Body of pancreas (tissue), 4 donors: Measurements from ENCODE around the gene PCBD2.

ENCODE experiments used
- POLR2A ChIP-seq, 3 donors: fragments of 450-650 bp; IDR thresholded peaks; one replicate each; pipeline ENCODE4 v1.6.1; 2016; ENCODE audit warnings: antibody characterized with exemption in 3 of 3, mild to moderate bottlenecking in 2 of 3
- TF ChIP-seq, protein P1 (sequence below), 7 experiments: fragments of 450-650 bp in 4 of 7; fragments of 200-600 bp in 3 of 7; sonication (generic) in 3 of 7; IDR thresholded peaks; one replicate each; pipeline ENCODE4 v1.5.1; 2016 to 2019; ENCODE audit warnings: antibody characterized with exemption in 7 of 7

GRCh38 chr5:135010502-135011354 lies 105.8 kb downstream of the PCBD2 start:
- TF ChIP-seq, protein P1, sequence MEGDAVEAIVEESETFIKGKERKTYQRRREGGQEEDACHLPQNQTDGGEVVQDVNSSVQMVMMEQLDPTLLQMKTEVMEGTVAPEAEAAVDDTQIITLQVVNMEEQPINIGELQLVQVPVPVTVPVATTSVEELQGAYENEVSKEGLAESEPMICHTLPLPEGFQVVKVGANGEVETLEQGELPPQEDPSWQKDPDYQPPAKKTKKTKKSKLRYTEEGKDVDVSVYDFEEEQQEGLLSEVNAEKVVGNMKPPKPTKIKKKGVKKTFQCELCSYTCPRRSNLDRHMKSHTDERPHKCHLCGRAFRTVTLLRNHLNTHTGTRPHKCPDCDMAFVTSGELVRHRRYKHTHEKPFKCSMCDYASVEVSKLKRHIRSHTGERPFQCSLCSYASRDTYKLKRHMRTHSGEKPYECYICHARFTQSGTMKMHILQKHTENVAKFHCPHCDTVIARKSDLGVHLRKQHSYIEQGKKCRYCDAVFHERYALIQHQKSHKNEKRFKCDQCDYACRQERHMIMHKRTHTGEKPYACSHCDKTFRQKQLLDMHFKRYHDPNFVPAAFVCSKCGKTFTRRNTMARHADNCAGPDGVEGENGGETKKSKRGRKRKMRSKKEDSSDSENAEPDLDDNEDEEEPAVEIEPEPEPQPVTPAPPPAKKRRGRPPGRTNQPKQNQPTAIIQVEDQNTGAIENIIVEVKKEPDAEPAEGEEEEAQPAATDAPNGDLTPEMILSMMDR (IDR thresholded peaks at IDR 0.05): no peak
- TF ChIP-seq POLR2A (IDR thresholded peaks at IDR 0.05): no peak
